A673 (cell line): ENCODE results near the gene ZNF367. TPM values are rescaled to one million over a fixed set of nuclear protein-coding genes. Genes with fewer than 3 reads are reported as not detected.

Experiments used
- BruUV-seq: library from RNA; stranded (reverse); fragments of 400-500 nt; replicated peaks from 2 replicates; lab custom pipeline; 2021; lab: Mats Ljungman, UMichigan
- CTCF ChIA-PET: fragments of 300-600 bp; sonication (Branson Sonifier 250); formaldehyde crosslinking; loops from one replicate; lab custom pipeline; 2022; ENCODE audit warnings: antibody characterized with exemption; lab: Charles Lee
- POLR2A ChIA-PET: fragments of 300-600 bp; sonication (Branson Sonifier 250); formaldehyde crosslinking; loops from one replicate; lab custom pipeline; 2022; ENCODE audit warnings: antibody characterized with exemption; ENCODE audit not compliant: low non-redundant PET; lab: Charles Lee
- DNase-seq: peaks from one replicate; pipeline ENCODE4 v3.0.0-alpha.2; 2015; ENCODE audit warnings: low spot score
- H3K27ac ChIP-seq: fragments of 200-600 bp; sonication (generic); 2 replicates; pipeline ENCODE4 v1.5.1; 2016; ENCODE audit warnings: mixed run types, low read depth, mild to moderate bottlenecking, mixed read lengths, antibody characterized with exemption, low read length; ENCODE audit not compliant: poor library complexity, severe bottlenecking
- H3K27me3 ChIP-seq: fragments of 200-600 bp; sonication (generic); replicated peaks from 2 replicates; pipeline ENCODE4 v1.6.1; 2017; ENCODE audit warnings: mixed run types, low read depth, mild to moderate bottlenecking, mixed read lengths, antibody characterized with exemption, low read length; ENCODE audit not compliant: insufficient read depth, poor library complexity
- H3K36me3 ChIP-seq: fragments of 200-600 bp; sonication (generic); 2 replicates; pipeline ENCODE4 v1.6.1; 2016; ENCODE audit warnings: mixed run types, mild to moderate bottlenecking, mixed read lengths, antibody characterized with exemption, low read length; ENCODE audit not compliant: insufficient read depth, poor library complexity, severe bottlenecking
- H3K4me1 ChIP-seq: fragments of 200-600 bp; sonication (generic); 2 replicates; pipeline ENCODE4 v1.6.1; 2017; ENCODE audit warnings: mixed run types, mild to moderate bottlenecking, mixed read lengths, antibody characterized with exemption, low read length; ENCODE audit not compliant: insufficient read depth, poor library complexity, severe bottlenecking
- H3K4me3 ChIP-seq: fragments of 200-600 bp; sonication (generic); 2 replicates; pipeline ENCODE4 v1.5.1; 2016; ENCODE audit warnings: low read depth, mixed run types, mild to moderate bottlenecking, mixed read lengths, low read length; ENCODE audit not compliant: poor library complexity, severe bottlenecking
- H3K9me3 ChIP-seq: fragments of 200-600 bp; sonication (generic); 2 replicates; pipeline ENCODE4 v1.6.1; 2016; ENCODE audit warnings: mixed run types, low read depth, mild to moderate bottlenecking, mixed read lengths, antibody characterized with exemption, low read length; ENCODE audit not compliant: poor library complexity, severe bottlenecking
- CTCF ChIP-seq: fragments of 300-800, 200-600 bp; sonication (generic); conservative IDR thresholded peaks from 2 replicates; pipeline ENCODE4 v1.5.1; 2017; ENCODE audit warnings: low read depth, mild to moderate bottlenecking, antibody characterized with exemption, low read length, moderate library complexity, mixed read lengths
- EZH2 ChIP-seq: fragments of 200-600 bp; sonication (generic); IDR thresholded peaks from 2 replicates; pipeline ENCODE4 v1.6.1; 2017; ENCODE audit warnings: borderline replicate concordance, low read depth, mild to moderate bottlenecking, mixed read lengths, antibody characterized with exemption, low read length; ENCODE audit not compliant: poor library complexity, severe bottlenecking
- intact Hi-C: fragments of 100-400 bp; cut with micrococcal nuclease; formaldehyde crosslinking; loops from one replicate; pipeline ENCODE4 v1.10.0; 2022; ENCODE audit not compliant: unreplicated experiment
- total RNA-seq: library from RNA; stranded (reverse); gene quantifications from 2 replicates; pipeline ENCODE4 v1.2.3, GENCODE V29; 2021

Gene ZNF367
- total RNA-seq, 1 experiment from 2014 or later = 14.6 TPM

- ChIA-PET POLR2A (interaction anchor here (0.6 kb wide), 1 partner anchor 1247 kb away, joined by 35 read pairs; the partner anchor contains the start of gene TSTD2), CTCF (no interaction called here)
- Histone ChIP-seq H3K9me3 (no peaks in the 10 kb centered on the region), H3K36me3 (peaks cover 51% of the 10 kb centered on the region), H3K27me3 (no peaks in the 10 kb centered on the region), H3K4me1 (peaks cover 15% of the 10 kb centered on the region), H3K4me3 (no peak overlapping the region), H3K27ac (no peak overlapping the region)
- no peak for DNase-seq
- intact Hi-C loops = no loop called here
- TF ChIP-seq CTCF (no peak), EZH2 (no peak)
- BruUV-seq = no TSS peak
Measured at GRCh38 chr9:96386157-96386556, 32.0 kb downstream of the ZNF367 start.

DNA sequence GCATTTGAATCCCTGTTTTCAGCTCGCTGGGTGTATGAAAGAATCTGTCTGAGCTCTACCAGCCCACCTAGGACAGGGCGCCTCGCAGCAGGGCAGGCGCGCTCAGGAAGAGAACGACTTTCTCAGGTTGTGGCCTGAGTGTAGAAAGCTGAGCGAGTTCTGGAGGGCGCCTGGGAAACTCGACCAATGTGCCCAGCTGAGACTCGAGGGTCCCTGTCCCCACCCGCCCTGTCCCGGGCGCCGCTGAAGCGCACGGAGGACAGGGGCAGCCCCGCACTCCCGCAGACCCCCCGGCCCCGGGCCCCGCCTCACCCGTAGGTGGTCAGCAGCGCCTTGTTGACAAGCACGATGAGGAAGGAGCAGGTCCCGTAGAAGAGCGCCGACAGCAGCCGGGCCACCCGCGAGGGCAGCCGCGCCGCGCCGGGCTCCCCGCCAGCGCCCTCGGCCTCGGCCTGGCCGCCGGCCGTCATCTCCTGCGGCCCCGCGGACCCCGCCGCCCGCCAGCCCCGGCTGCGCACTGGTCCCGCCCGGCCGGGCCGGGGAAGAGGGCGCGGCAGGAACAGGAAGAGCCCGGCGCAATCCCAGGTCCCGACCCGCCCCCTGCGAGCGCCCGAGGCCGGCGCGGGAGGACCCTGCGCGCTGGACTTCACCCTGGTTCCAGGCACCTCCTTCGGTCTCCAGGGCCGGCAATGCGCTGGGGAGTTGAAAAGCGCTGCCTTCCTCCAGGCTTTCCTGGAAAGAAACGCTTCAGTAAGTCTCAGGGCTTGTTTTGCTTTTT lies 34.8 kb downstream of the ZNF367 start, which contains the start of gene SLC35D2:
Gene SLC35D2 (minus strand): TSS at position 547 of the 778 bp plus-strand sequence. CDS start 77 bp downstream, at position 470.
- no TSS peak for BruUV-seq
- intact Hi-C loops = no loop called here
- ChIA-PET CTCF (no interaction called here), POLR2A (no interaction called here)
- Histone ChIP-seq H3K36me3 (peaks cover 29% of the 10 kb centered on the region), H3K27ac (no peak within 1 kb of the TSS), H3K4me1 (peaks cover 15% of the 10 kb centered on the region), H3K4me3 (peak within 1 kb of the TSS; percentile 35), H3K27me3 (no peaks in the 10 kb centered on the region), H3K9me3 (no peaks in the 10 kb centered on the region)
- DNase-seq = no peak
- TF ChIP-seq CTCF (no peak), EZH2 (no peak)

DNA sequence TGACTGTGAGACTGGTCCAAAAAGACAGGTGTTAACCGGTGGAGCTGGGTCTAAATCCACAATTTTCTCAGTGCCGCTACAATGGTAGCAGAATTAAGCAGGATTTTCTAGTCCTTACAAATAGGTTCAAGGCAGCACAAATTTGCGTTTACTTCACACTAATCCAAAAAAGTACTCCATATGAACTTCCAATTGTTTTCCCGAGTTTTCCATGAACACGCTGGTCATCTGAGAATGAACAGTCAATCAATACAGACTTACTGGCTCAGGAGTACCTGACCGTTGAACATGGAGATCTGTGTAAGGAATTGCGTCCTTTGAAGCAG lies 35.4 kb downstream of the ZNF367 start:
- intact Hi-C loops = no loop called here
- DNase-seq = no peak
- Histone ChIP-seq H3K4me1 (peaks cover 15% of the 10 kb centered on the region), H3K27me3 (no peaks in the 10 kb centered on the region), H3K27ac (no peak overlapping the region), H3K36me3 (peaks cover 24% of the 10 kb centered on the region), H3K4me3 (peak overlapping the region; percentile 35), H3K9me3 (no peaks in the 10 kb centered on the region)
- ChIA-PET POLR2A (no interaction called here), CTCF (no interaction called here)
- BruUV-seq = no TSS peak
- TF ChIP-seq CTCF = no peak
- no peak for TF ChIP-seq EZH2
